ENCODE results near the gene WDR6. TPM values are rescaled to one million over a fixed set of nuclear protein-coding genes. Genes with fewer than 3 reads are reported as not detected.
A peak's percentile ranks its signal among the peaks of the same experiment; 100 is the strongest.

Gene WDR6
- total RNA-seq, 2 donors from 2014 or later: 109 to 136 TPM

DNA sequence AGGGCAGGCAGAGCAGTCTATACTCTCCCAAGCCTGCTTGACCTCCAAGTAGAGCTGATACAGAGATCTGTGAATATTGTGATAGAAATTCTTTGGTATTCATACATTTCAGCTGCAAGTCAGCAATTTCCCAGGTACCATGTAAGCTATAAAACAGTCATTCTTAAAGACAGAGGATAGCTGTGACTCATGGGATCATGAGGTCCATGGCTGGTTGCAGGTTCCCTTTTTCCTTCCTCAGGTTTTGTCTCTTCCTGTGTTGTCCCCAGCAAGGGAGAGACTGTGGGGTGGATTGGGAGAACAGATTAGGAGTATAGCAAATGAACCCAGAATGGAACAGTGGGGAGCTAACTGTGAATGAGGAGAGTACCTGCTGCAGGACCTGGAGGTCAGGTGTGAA is 22.5 kb upstream of the WDR6 start:
- TF ChIP-seq POLR2A (IDR thresholded peaks at IDR 0.05) (no peak), CTCF (IDR thresholded peaks at IDR 0.05) (no peak)
- intact Hi-C loops (cut with DNase I): no loop called here
- Histone ChIP-seq H3K4me3 (no peak overlapping the region), H3K9me3 (no peaks in the 10 kb centered on the region), H3K36me3 (replicated peaks in 1 of 2; ENCODE audit: insufficient read depth in 1 of 2, low read depth in 2 of 2) (peaks cover 11 to 23% of the 10 kb centered on the region in 2 donors), H3K27me3 (no peaks in the 10 kb centered on the region), H3K27ac (no peak overlapping the region), H3K4me1 (peaks cover 15% of the 10 kb centered on the region)
- no peak for ATAC-seq
- no peak for DNase-seq

DNA sequence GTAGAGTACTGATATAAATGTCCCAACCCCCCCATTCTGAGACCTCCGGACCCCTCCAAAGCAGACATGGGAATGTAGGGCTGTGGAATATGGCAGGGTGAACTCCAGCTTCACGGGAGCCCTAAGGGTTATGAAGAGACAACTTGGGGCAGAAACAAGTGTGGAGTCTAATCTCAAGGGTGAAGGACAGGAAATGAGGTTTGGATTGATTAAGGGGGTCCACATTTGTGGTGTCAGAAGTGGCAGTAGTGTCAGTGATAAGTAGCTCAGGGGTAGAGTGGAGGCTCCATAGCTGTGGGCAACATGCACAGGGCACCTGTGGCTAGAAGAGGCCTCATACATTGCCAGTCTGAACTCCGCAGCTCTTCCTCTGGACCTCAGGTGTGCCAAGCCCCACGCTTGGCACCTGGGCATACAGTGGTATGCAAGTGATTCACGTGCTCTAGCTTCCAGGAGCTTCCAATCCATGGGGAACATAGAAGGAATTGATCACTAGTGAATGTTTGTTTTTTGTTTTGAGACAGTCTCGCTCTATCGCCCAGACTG is 21.3 kb upstream of the WDR6 start:
- DNase-seq (no peak), ATAC-seq (no peak)
- peaks cover 18% of the 10 kb centered on the region for H3K4me1 ChIP-seq
- H3K27me3 ChIP-seq: no peaks in the 10 kb centered on the region
- intact Hi-C loops (cut with DNase I): no loop called here
- no peak overlapping the region for H3K4me3 ChIP-seq
- no peak for TF ChIP-seq POLR2A (IDR thresholded peaks at IDR 0.05)
- TF ChIP-seq CTCF (IDR thresholded peaks at IDR 0.05): no peak
- WGBS, 2 donors: 83 to 91% methylated on average over 7 of the region's 7 CpGs
- H3K27ac ChIP-seq: no peak overlapping the region
- H3K36me3 ChIP-seq (replicated peaks in 1 of 2; ENCODE audit: insufficient read depth in 1 of 2, low read depth in 2 of 2): peaks cover 5 to 14% of the 10 kb centered on the region in 2 donors
- no peaks in the 10 kb centered on the region for H3K9me3 ChIP-seq

- intact Hi-C loops (cut with DNase I): no loop called here
These were observed 17.9 kb upstream of the WDR6 start for GRCh38 chr3:48989126-48989795.

DNA sequence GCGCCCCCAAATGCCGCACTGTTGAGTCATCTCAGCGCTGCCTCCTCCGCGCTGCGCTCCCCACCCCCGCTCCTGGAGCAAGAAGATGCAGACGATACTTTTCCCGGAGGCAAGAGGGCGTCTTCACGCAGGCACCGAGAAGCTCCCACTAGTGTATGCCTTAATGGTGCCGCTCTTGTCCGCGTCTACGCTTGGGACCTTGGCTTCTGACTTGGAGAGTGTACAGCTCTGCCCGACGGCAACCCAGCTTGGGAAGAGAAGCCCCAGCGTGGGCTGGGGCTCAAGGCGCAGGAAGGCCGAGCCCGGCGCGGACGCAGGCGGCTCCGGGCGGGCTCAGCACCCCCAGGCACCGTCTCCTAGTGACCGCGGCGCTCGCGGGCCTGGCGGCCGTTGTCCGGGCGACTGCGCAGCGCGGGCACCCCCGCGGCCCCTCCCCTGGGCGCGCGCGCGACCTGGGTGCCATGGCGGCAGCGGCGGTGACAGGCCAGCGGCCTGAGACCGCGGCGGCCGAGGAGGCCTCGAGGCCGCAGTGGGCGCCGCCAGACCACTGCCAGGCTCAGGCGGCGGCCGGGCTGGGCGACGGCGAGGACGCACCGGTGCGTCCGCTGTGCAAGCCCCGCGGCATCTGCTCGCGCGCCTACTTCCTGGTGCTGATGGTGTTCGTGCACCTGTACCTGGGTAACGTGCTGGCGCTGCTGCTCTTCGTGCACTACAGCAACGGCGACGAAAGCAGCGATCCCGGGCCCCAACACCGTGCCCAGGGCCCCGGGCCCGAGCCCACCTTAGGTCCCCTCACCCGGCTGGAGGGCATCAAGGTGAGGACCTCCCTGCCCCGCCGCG is 17.2 kb upstream of the WDR6 start, which contains the start of gene P4HTM:
Gene P4HTM, plus strand, starts transcription at position 446 of the 840 bp plus-strand sequence. Its CDS starts 16 bp downstream, at position 462.
- ATAC-seq (peak; percentile 86), DNase-seq (peak; percentile 68 to 82 (median 79))
- intact Hi-C loops (cut with DNase I): no loop called here
- H3K9me3 ChIP-seq: no peaks in the 10 kb centered on the region
- H3K4me3 ChIP-seq: peak within 1 kb of the TSS; percentile 85 to 98
- TF ChIP-seq CTCF (IDR thresholded peaks at IDR 0.05) (peak in 3 of 7 experiments; percentile 23 to 37 (median 23)), POLR2A (IDR thresholded peaks at IDR 0.05) (peak in 2 of 3 donors; percentile 66 to 73)
- H3K36me3 ChIP-seq (replicated peaks in 1 of 2; ENCODE audit: insufficient read depth in 1 of 2, low read depth in 2 of 2): no peaks in the 10 kb centered on the region
- H3K4me1 ChIP-seq: peaks cover 32% of the 10 kb centered on the region
- WGBS, 2 donors: 0% methylated on average over 62 of the region's 91 CpGs; no CpG with 5 or more reads in 1 of the 2 donors
- H3K27ac ChIP-seq: peak within 1 kb of the TSS; percentile 80 to 85 (median 82)
- no peaks in the 10 kb centered on the region for H3K27me3 ChIP-seq

More at GRCh38 chr3:48989126-48989795, 17.9 kb upstream of the WDR6 start:
- H3K4me1 ChIP-seq: peaks cover 32% of the 10 kb centered on the region
- H3K4me3 ChIP-seq: peak overlapping the region; percentile 6
- H3K27me3 ChIP-seq: no peaks in the 10 kb centered on the region
- H3K27ac ChIP-seq: peak overlapping the region; percentile 80 to 85 (median 82)
- no peak for TF ChIP-seq POLR2A (IDR thresholded peaks at IDR 0.05)
- TF ChIP-seq CTCF (IDR thresholded peaks at IDR 0.05): no peak
- H3K9me3 ChIP-seq: no peaks in the 10 kb centered on the region
- WGBS, 2 donors: 6 to 26% methylated on average over 4 to 21 of the region's 21 CpGs
- ATAC-seq (no peak), DNase-seq (no peak)
- H3K36me3 ChIP-seq (replicated peaks in 1 of 2; ENCODE audit: insufficient read depth in 1 of 2, low read depth in 2 of 2): no peaks in the 10 kb centered on the region

Measured in body of pancreas (tissue), 4 donors.